ENCODE results near the gene IFNAR2.

DNA sequence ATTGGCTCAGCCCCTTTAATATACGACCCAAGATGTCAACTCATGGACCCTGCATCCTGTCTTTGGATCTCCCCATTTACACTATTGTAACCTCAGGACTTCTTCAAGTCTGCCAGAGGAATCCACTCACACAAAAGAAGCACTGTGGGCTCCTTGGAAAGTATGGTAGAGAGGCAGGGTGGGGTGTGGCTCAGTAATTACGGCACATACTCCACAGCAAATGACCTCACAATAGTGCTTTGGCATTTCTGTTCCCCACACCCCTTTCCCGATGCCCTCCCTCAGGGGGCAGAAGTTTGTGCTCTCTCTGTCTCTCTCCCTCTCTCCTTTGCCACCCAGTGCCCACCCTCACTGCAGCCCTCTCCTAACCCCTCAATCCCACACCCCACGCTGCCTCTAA is 27.8 kb upstream of the IFNAR2 start:
- TF ChIP-seq, protein P1, sequence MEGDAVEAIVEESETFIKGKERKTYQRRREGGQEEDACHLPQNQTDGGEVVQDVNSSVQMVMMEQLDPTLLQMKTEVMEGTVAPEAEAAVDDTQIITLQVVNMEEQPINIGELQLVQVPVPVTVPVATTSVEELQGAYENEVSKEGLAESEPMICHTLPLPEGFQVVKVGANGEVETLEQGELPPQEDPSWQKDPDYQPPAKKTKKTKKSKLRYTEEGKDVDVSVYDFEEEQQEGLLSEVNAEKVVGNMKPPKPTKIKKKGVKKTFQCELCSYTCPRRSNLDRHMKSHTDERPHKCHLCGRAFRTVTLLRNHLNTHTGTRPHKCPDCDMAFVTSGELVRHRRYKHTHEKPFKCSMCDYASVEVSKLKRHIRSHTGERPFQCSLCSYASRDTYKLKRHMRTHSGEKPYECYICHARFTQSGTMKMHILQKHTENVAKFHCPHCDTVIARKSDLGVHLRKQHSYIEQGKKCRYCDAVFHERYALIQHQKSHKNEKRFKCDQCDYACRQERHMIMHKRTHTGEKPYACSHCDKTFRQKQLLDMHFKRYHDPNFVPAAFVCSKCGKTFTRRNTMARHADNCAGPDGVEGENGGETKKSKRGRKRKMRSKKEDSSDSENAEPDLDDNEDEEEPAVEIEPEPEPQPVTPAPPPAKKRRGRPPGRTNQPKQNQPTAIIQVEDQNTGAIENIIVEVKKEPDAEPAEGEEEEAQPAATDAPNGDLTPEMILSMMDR (conservative IDR thresholded peaks at IDR 0.05): no peak
- no peak for TF ChIP-seq ZFX (IDR thresholded peaks at IDR 0.05)

Measured in C4-2B (cell line).